Colonic mucosa (tissue), 4 donors: ENCODE measurements around the gene CEMIP2. TPM values are rescaled to one million over a fixed set of nuclear protein-coding genes. Genes with fewer than 3 reads are reported as not detected.

Experiments
- DNase-seq: peaks from one replicate; pipeline ENCODE4 v3.0.0-alpha.2; 2020
- H3K27ac ChIP-seq: fragments of 200-600 bp; one replicate; pipeline ENCODE4 v1.8.0; 2021
- H3K27me3 ChIP-seq: fragments of 200-600 bp; one replicate; pipeline ENCODE4 v1.8.0; 2021
- H3K36me3 ChIP-seq: fragments of 200-600 bp; one replicate; pipeline ENCODE4 v1.8.0; 2021
- H3K4me1 ChIP-seq: fragments of 200-600 bp; one replicate; pipeline ENCODE4 v1.8.0; 2021; ENCODE audit warnings: mild to moderate bottlenecking
- H3K4me3 ChIP-seq: fragments of 200-600 bp; one replicate; pipeline ENCODE4 v1.8.0; 2021
- H3K9ac ChIP-seq, 2 donors: one replicate each; pipeline ENCODE4 v1.7.0; 2013; ENCODE audit warnings: control low read depth in 2 of 2, low read depth in 2 of 2, low read length in 2 of 2
- H3K9me3 ChIP-seq: fragments of 200-600 bp; one replicate; pipeline ENCODE4 v1.8.0; 2021
- CTCF ChIP-seq: fragments of 200-600 bp; IDR thresholded peaks from one replicate; pipeline ENCODE4 v1.8.0; 2022; ENCODE audit warnings: antibody characterized with exemption, mild to moderate bottlenecking
- intact Hi-C: fragments of 100-400 bp; cut with DNase I; formaldehyde crosslinking; loops from one replicate; pipeline ENCODE4 v1.14.1; 2022
- total RNA-seq, 2 donors: library from RNA; stranded (reverse); fragmentation: NEBNext Ultra II Directional in 1 of 2; extraction: Animal tissue kit (Norgen Biotek cat#: 25700) in 1 of 2; gene quantifications; one replicate each; pipeline ENCODE4 v1.2.1, GENCODE V29; 2021
- donor health status: healthy.
- donor health status: DM: no; HTN: no; CAD: no.
- donor health status: DM: no; HTN: no; CAD: no.

The CEMIP2 gene
- total RNA-seq, 2 donors from 2014 or later, result 72.7 to 111 TPM

GRCh38 chr9:71676460-71676859 lies 91.9 kb downstream of the CEMIP2 start:
- TF ChIP-seq CTCF, result no peak
- Histone ChIP-seq H3K27ac (peak overlapping the region; percentile 58), H3K9ac (no peak overlapping the region), H3K36me3 (no peaks in the 10 kb centered on the region), H3K27me3 (no peaks in the 10 kb centered on the region), H3K9me3 (no peaks in the 10 kb centered on the region), H3K4me1 (peaks cover 13% of the 10 kb centered on the region), H3K4me3 (no peak overlapping the region)
- no peak for DNase-seq
- intact Hi-C loops, result no loop called here

GRCh38 chr9:71675857-71676165 lies 92.5 kb downstream of the CEMIP2 start:
- H3K27me3 ChIP-seq, result no peaks in the 10 kb centered on the region
- H3K36me3 ChIP-seq, result no peaks in the 10 kb centered on the region
- no peak for TF ChIP-seq CTCF
- no peak for DNase-seq
- no peak overlapping the region for H3K9ac ChIP-seq
- intact Hi-C loops, result no loop called here
- H3K27ac ChIP-seq, result no peak overlapping the region
- H3K4me1 ChIP-seq, result peaks cover 8% of the 10 kb centered on the region
- no peaks in the 10 kb centered on the region for H3K9me3 ChIP-seq
- H3K4me3 ChIP-seq, result no peak overlapping the region

- peak; percentile 47 for DNase-seq
- intact Hi-C loops, result no loop called here
Measured at GRCh38 chr9:71675105-71675856, 93.0 kb downstream of the CEMIP2 start.

GRCh38 chr9:71672573-71672972 lies 95.7 kb downstream of the CEMIP2 start:
- DNase-seq, result no peak
- Histone ChIP-seq H3K9ac (no peak overlapping the region), H3K9me3 (no peaks in the 10 kb centered on the region), H3K4me3 (no peak overlapping the region), H3K27ac (no peak overlapping the region), H3K36me3 (no peaks in the 10 kb centered on the region), H3K4me1 (peaks cover 3% of the 10 kb centered on the region), H3K27me3 (no peaks in the 10 kb centered on the region)
- no peak for TF ChIP-seq CTCF
- intact Hi-C loops, result no loop called here

More at GRCh38 chr9:71675105-71675856, 93.0 kb downstream of the CEMIP2 start:
- Histone ChIP-seq H3K4me3 (no peak overlapping the region), H3K9me3 (no peaks in the 10 kb centered on the region), H3K4me1 (peaks cover 5% of the 10 kb centered on the region), H3K36me3 (no peaks in the 10 kb centered on the region), H3K27ac (peak overlapping the region; percentile 29), H3K9ac (no peak overlapping the region), H3K27me3 (no peaks in the 10 kb centered on the region)
- TF ChIP-seq CTCF, result no peak

GRCh38 chr9:71671289-71671688 lies 97.0 kb downstream of the CEMIP2 start:
- TF ChIP-seq CTCF, result no peak
- Histone ChIP-seq H3K4me3 (no peak overlapping the region), H3K4me1 (no peaks in the 10 kb centered on the region), H3K9ac (no peak overlapping the region), H3K27me3 (no peaks in the 10 kb centered on the region), H3K9me3 (no peaks in the 10 kb centered on the region), H3K36me3 (no peaks in the 10 kb centered on the region), H3K27ac (no peak overlapping the region)
- DNase-seq, result no peak
- intact Hi-C loops, result no loop called here
